PC-9 (cell line): ENCODE results near the gene UBR4.

Source experiments
- EZH2 ChIP-seq: fragments of 200-600 bp; sonication (generic); IDR thresholded peaks from 2 replicates; pipeline ENCODE4 v1.8.0; 2017; ENCODE audit warnings: antibody characterized with exemption, low read depth
- TF ChIP-seq, protein P1 (sequence below): fragments of 200-600 bp; sonication (generic); conservative IDR thresholded peaks from 2 replicates; pipeline ENCODE4 v1.6.1; 2017; ENCODE audit warnings: mixed run types, antibody characterized with exemption, mild to moderate bottlenecking, moderate library complexity

DNA sequence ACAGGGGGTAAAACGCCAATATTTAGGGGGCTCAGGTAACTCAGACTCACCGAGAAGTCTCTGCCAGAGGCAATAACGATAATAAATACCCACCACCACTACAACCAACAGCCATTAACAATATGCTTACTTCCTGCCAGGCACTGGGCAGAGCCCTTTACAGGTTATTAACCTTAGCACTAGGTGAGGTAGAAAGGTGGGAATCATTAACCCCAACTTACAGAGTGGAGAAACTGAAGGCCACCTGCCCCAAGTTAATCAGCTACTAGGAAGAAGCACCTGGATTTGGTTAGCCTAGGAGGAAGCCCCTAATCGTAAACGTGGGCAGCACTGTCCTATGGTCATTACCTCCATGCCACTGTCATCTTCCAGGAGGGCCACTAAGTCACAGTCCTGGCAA, 110.0 kb downstream of the UBR4 start:
- TF ChIP-seq, protein P1, sequence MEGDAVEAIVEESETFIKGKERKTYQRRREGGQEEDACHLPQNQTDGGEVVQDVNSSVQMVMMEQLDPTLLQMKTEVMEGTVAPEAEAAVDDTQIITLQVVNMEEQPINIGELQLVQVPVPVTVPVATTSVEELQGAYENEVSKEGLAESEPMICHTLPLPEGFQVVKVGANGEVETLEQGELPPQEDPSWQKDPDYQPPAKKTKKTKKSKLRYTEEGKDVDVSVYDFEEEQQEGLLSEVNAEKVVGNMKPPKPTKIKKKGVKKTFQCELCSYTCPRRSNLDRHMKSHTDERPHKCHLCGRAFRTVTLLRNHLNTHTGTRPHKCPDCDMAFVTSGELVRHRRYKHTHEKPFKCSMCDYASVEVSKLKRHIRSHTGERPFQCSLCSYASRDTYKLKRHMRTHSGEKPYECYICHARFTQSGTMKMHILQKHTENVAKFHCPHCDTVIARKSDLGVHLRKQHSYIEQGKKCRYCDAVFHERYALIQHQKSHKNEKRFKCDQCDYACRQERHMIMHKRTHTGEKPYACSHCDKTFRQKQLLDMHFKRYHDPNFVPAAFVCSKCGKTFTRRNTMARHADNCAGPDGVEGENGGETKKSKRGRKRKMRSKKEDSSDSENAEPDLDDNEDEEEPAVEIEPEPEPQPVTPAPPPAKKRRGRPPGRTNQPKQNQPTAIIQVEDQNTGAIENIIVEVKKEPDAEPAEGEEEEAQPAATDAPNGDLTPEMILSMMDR = no peak
- TF ChIP-seq EZH2 = no peak
